GM18868 (cell line): ENCODE results near the gene DCLRE1C.
"Not testable (repeated sequence)": the region's sequence is repeated elsewhere in the genome, so short reads cannot be mapped to it uniquely, and the experiment has no call there.

ENCODE experiments used
- ATAC-seq: cut with Tn5 transposase; IDR thresholded peaks from one replicate; pipeline ENCODE4 v1.9.1; 2021; ENCODE audit warnings: mild to moderate bottlenecking, moderate library complexity; ENCODE audit not compliant: unreplicated experiment

Gene DCLRE1C

DNA sequence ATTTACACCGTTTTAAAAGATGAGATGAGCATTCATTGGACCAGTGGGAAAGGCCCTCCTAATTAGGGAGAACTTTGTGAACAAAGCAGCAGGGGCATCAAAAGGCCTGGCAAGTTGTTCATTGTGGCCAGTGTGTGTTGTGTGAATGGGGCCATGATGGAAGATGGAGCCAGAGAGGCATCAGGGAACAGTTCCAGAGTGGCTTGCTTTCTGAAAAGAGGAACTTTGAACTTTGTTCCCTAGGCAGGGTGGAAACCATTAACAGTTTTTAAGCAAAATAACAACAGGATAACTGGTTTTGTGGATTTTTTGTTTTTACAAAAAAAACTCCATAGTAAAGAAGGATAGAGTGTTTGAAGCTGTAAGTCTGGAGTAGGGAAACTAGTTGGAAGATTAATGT, 62.7 kb downstream of the DCLRE1C start:
- no peak for ATAC-seq

- no peak for ATAC-seq
Measured at GRCh38 chr10:14889318-14889717, 64.6 kb downstream of the DCLRE1C start.

DNA sequence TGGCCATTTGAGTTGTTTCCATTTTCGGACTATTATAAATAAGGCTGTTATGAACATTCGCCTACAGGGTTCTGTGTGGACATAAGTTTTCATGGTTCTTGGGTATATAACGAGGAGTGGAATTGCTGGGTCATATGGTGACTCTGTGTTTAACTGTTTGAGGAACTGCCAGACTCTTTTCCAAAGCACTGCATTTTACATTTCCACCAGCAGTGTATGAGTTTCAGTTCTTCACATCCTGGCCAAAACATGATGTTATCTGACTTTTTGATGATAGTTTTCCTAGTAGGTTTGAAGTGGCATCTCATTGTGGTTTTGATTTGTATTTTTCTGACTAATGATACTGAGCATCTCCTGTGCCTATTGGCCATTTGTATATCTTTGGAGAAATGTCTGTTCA, 69.8 kb downstream of the DCLRE1C start:
- no peak for ATAC-seq

DNA sequence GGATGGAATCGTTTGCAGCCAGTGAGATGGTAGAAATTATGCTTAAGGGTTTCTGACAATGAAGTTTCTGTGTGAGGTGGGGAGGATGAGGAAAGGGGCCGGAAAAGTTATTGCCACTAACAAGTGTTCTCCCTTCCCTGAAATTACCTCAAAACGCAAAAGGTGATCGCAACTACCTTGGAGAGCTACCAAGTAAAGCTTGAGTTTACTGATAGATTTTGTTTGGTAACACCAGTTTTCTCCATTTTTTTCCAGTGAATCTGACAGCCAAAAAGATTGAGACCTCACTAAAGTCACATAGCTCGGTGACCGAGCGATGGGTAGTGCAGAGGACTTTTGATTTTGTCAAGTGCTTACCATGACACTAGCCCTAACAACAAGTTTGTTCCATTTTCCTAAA, 73.7 kb downstream of the DCLRE1C start:
- ATAC-seq = no peak

- no peak for ATAC-seq
Measured at GRCh38 chr10:14879928-14880193, 74.0 kb downstream of the DCLRE1C start.

GRCh38 chr10:14879124-14879927, 74.6 kb downstream of the DCLRE1C start:
- ATAC-seq = peak; percentile 16

DNA sequence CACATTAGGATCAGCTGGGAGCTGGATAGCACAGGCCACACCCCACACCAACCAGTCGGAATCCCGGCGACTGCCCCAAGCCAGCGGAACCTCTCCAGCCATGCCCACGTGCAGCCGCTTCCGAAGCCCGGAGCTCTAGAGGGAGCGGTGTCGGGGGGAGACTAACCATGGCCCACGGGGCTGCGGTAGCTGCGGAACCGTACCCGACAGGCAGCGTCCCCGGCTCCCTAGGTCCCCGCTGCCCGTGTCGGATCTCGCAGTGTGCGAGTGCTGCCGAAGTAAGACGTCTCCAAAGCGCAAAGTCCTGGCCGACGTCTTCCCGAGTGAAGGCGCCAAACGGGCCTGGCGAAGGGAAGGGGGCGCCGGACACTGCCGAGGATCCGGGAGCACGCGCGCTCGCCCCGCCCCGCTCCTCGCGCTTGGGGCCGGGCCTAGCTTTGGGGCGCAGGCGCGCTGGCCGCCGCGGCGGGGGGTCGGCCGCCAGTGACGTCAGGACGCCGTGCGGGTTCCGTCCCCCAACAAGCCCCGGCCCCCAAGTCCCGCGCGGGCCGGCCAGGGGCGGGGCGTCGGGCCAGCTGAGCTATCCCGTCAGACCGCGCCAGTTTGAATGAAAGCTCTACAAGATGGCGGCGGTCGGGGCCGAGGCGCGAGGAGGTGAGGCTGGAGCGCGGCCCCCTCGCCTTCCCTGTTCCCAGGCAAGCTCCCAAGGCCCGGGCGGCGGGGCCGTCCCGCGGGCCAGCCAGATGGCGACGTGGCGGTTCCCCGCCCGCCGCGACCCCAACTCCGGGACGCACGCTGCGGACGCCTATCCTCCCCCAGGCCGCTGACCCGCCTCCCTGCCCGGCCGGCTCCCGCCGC, 75.4 kb downstream of the DCLRE1C start, which contains the start of gene SUV39H2:
SUV39H2 (plus strand) TSS at position 601 of the 858 bp plus-strand sequence; CDS start at position 624, 23 bp downstream.
- ATAC-seq = peak; percentile 93

DNA sequence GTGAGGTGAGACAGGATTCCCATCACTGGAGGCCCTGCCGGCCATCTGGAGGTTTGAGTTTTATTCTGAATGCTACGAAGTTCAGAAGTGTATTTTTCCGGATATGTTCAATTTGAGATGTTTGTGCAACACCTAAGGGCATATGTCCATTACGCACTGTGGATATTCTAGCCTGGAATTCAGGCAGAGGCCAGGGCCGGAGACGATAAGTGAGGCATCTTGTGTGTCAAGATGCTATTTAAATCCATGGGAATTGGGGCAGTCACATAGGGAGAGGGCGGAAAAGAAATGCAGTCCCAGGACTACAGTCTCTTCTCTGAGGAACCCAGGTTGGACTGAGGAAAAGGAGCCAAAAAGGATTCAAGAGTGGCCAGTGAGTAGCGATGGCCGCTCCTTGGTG, 77.1 kb downstream of the DCLRE1C start:
- ATAC-seq = no peak

GRCh38 chr10:14875941-14876340, 78.0 kb downstream of the DCLRE1C start:
- ATAC-seq = no peak

DNA sequence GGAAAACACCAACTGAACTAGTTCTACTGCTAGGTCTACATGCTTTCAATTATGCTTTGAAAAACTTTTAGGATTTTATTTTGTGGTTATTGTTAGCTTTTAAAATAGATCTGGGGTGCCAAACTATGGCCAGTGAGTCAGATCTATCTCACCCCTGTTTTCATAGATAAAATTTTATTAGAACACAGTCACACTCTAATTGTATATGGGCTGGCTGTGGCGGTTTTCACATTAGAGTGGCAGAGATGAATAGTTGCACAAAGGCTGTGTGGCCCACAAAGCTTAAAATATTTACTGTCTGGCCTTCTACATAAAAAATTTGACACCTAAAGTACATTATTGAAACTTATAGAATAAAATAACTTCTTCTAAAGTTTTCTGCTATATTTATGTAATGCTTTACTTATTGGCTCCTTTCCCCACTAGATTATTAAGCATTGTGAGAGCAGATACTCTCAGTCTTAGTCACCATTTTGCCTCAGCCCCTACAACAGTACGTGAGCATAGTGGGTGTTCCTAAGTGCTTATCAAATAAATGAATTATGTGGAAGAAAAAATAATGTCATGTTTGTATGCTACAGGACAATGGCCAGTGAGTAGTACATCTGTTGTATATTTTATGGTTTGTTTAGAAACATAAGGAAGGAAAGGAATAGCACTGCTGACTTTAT, 80.7 kb downstream of the DCLRE1C start:
- peak; percentile 67 for ATAC-seq

- ATAC-seq = not testable (repeated sequence)
Measured at GRCh38 chr10:14864871-14865270, 89.0 kb downstream of the DCLRE1C start.

- not testable (repeated sequence) for ATAC-seq
Measured at GRCh38 chr10:14864466-14864865, 89.4 kb downstream of the DCLRE1C start.

GRCh38 chr10:14860791-14861190, 93.1 kb downstream of the DCLRE1C start:
- no peak for ATAC-seq

DNA sequence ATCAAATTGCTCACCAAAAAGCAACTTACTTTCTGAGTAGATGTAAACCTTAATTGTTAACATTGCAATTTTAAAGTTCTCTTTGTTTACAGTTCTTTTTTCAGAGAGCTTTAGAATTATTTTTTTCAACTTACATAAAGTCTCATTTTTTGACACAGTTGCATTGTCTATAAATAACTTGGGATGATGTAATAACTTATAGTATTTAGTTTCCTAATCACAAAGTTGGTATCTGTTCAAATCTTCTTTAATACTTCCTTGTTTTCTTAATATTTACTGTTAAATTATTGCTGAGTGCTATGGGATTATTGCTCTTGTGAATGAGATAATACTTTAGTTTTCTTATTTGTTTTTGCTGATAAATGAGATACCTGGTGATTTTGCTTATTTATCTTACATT, 94.1 kb downstream of the DCLRE1C start:
- no peak for ATAC-seq

DNA sequence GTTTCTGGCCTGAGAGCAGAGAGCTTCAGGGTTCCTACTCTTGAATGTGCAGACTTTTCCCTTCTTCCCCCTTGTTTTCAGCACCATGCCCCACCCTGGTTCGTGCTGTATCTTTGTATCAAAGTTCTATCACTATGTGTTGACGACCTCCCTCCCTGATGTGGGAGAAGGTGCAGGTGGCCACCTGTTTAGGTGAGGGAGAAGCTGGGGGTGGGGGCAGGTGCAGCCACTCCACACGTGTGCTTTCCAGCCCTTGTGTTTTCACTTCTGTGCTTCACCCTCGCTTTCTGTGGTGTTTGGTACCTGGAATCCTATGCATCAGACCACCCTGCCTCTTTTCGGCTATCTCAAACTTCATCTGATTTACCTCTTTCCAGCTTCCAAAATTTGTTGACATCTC, 94.9 kb downstream of the DCLRE1C start:
- ATAC-seq = no peak

- no peak for ATAC-seq
Measured at GRCh38 chr10:14858338-14858960, 95.4 kb downstream of the DCLRE1C start.

DNA sequence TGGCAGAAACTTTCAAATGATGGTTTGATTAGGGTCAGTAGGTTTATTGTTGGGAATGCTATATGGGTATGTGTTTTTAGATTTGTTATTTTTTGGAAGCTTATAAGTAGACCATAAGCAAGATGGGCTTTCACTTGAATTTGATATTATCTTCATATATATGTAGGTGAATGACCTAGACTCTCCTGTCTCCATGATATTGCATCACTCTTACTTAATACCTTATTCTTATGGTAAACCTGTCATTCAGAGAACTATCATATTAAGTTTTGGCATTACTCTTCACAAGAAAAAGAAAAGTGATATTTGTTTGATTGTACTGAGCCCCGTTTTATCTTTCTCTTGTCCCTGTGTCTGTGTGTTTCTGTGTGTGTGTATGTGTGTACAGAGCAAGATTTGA, 98.4 kb downstream of the DCLRE1C start:
- ATAC-seq = no peak

GRCh38 chr10:14852236-14852635, 101.7 kb downstream of the DCLRE1C start:
- ATAC-seq = no peak
